Measurements from ENCODE around the gene PCED1A.

PCED1A gene

GRCh38 chr20:2880650-2881049, 40.2 kb upstream of the PCED1A start:
- TF ChIP-seq CTCF (IDR thresholded peaks at IDR 0.05) = no peak

DNA sequence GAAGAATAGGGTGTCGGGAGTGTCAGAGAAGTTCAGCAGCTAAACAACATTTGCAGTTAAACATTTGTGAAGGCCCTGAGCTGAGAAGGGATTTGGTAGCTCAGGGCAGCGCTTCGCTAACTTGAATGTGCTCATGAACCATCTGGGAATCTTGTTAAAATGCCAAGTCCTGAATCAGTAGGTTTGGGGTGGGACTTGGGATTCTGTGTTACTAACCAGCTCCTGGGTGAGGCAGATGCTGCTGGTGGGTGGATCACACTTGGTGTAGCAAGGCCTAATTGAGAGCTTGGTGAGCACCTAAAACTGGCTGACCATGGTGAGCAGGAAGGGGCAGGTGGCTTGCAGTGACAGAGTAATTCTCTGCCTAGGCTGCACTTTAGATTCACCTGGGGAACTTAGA, 38.7 kb upstream of the PCED1A start:
- no peak for TF ChIP-seq CTCF (IDR thresholded peaks at IDR 0.05)

- no peak for TF ChIP-seq CTCF (IDR thresholded peaks at IDR 0.05)
These were observed 38.1 kb upstream of the PCED1A start for GRCh38 chr20:2878515-2878914.

GRCh38 chr20:2875690-2876203, 35.3 kb upstream of the PCED1A start:
- TF ChIP-seq CTCF (IDR thresholded peaks at IDR 0.05) = no peak

DNA sequence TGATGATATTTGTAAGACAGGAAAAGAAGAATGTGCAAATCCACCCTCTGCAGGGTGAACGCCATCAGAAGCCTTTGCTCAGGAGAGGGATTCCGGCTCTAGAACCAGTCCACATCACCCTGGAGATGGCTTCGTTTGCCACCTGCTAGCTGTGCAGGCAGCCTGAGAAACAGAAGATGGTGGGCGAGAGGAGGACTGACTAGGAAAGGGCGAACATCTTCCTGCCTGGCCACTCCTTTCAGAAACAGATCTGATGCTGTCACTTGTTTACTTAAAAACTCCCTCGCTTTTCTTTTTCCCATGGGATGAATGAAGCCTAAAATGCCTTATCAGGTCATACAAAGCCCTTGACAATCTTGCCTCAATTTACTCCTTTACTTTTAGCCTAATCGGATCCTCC, 34.0 kb upstream of the PCED1A start:
- no peak for TF ChIP-seq CTCF (IDR thresholded peaks at IDR 0.05)

DNA sequence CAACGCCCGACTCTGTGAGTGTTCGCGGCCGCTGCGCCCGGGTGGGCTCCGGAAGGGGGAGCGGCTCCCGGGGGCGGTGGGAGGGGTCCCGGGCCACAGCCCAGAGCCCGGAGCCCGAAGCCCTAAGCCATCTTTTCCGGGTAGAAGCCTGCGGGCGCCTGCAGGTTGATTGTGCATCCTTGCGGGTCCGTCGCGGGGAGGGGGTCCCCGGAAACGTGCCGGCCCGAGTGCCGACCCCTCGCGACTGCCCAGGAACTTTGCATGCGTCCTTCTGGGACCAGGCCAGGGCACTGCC, 33.2 kb upstream of the PCED1A start:
- TF ChIP-seq CTCF (IDR thresholded peaks at IDR 0.05) = no peak

GRCh38 chr20:2873010-2873746, 32.7 kb upstream of the PCED1A start, which contains the start of gene PTPRA:
Gene PTPRA, plus strand, starts transcription at chr20:2873481. Its CDS starts 90,797 bp downstream, at chr20:2964278.
- no peak for TF ChIP-seq CTCF (IDR thresholded peaks at IDR 0.05)

Data from LNCAP (cell line).